Glomerular visceral epithelial cell (primary cell): ENCODE measurements around the gene CFAP61.
"Not testable (repeated sequence)": the region's sequence is repeated elsewhere in the genome, so short reads cannot be mapped to it uniquely, and the experiment has no call there.

Experiments
- DNase-seq: peaks from one replicate; pipeline ENCODE4 v3.0.0-alpha.2; 2016; ENCODE audit errors: extremely low spot score

The CFAP61 gene

DNA sequence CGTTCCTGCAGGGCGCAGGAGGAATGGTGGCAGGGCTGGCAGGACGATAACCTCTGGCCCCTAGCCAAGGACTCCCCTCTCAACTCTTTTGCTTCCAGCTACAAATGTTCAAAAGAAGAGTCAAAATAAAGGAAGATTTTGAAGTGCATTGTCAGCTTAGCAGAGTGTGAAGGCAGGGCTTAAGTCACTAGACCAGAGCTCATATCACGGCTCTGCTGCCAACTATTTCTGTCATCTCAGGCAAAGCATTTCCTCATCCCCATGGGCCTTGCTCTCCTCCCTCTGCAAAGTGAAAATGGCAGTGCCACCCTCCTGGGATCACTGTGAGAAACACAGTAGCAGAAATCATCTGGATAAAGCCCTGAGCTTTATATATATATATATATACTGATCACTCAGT is 36.7 kb downstream of the CFAP61 start:
- DNase-seq = no peak

- DNase-seq = no peak
These were observed 37.6 kb downstream of the CFAP61 start for GRCh38 chr20:20089939-20090338.

DNA sequence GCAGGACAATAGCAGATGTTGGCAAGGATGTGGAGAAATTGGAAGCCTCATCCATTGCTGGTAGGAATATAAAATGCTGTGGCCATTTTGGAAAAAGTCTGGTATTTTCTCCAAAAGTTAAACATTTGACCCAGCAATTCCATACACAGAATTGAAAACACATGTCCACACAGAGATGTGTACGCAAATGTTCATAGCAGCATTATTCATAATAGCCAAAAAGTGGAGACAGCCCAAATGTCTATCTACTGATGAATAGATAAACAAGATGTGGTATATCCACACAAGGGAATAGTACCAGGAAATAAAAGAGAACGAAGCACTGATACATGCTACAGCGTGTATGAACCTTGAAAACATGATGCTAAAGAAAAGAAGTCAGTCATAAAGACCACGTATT is 40.5 kb downstream of the CFAP61 start:
- no peak for DNase-seq

GRCh38 chr20:20094410-20094809 is 42.1 kb downstream of the CFAP61 start:
- no peak for DNase-seq

DNA sequence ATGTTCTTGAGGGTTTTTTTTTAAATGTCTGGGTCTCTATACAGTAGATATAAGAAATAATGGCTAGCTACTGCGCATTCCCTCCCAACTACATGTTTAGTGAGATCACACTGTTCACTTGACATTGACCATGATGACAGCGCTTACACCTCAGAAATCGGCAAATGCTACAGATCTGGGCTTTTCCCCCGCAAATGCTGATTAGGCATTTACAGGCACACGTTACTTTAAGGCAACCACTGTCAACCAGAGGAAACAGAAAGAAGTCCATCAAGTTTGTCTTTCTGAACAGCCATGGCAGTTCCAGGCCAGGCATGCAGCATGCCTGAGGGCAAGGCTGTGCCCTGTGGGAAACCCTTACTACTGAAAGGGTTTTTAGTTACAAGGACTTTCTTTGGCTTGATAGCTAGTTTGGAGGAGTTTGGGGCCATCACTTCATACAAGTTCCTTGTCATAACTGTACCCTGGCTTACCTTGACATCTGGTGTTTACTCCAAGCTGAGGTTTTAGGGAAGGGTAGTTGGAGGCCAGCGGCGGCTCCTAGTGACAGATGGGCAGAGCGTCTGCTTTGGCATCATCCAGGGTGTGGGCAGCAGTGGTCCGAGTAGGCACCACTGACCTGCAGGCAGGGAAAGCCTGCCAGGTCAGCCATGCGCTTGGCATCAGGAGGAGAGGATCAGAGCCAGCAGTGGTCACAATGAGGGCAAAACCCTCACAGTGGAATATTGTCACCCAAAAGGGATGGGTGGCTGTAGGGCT is 43.0 kb downstream of the CFAP61 start:
- no peak for DNase-seq

DNA sequence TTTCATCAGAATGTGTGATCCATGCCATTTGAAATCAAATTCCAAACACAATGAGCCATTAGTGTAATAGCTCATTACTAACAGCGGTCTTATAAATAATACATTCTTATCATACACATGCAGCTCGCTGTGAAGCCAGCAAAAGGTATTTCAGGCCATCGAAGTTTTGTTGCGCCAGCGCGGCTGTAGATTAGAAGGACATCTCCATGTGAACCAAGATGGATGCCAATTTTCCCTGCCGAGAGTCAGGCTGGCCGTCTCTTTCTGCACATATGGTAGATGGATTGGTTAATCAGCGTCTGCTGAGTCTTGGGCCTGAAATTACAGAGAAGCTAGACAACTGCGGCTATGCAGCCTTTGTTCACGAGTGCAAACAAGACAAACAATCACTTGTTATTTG is 44.1 kb downstream of the CFAP61 start:
- no peak for DNase-seq

DNA sequence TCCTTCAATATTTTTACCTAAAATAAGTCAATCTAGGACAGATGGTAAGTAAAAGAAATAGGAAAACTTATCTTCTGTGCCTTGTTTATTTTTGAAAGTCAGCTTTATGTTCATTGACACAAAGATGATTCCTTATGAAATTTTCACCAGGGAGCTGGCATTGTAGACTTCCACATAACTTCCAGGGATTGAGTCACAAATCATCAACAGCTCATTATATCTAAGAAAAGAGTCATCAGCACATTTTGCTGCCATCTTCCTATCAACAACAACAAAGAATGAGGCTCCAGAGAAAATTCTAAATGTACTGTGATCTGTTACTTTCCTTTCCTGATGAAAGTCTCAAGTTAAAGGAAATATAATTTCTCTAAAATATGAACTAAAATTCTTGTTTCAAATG is 48.5 kb downstream of the CFAP61 start:
- no peak for DNase-seq

DNA sequence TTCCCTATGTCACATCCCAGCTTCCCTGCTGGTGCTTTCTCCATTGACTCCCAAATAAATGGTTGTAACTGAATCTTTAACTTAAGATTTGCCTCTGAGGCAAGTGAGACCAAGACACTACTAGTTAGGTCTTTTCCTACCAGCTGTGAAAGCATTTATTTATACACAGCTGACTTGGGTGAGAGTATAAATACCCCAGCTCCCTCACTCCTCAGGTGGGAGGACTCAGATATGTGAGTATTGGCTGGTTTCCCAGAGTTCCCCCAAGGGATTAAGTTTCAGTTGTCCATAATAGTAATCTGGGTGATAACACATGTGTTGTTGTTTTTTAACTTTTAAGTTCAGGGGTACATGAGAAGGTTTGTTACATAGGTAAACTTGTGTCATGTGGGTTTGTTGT is 49.8 kb downstream of the CFAP61 start:
- DNase-seq = no peak

DNA sequence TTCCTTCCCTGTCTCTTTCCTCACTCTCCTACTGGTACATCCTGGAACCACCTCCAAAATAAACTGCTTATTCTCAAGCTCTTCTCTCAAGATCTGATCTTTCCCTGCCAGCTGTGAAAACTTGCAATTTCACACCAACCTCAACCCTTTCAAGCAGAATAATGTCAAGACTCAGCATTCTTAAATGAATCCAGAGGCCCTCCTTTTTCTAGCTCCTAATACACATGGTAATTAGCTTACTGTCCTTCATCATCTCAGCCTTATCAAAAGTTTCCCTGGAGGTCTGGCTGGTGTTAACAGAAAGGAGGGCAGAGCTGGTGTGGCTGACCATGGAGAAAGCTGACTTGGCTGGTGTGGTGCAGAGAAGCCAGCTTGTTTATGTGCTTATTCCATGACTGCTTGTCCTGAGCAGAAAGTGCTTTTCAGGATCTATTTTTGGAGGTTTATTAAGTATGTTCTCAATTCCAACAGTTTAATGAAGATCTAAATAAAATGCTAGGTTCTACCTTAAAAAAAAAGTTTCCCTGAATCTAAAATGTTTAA is 50.5 kb downstream of the CFAP61 start:
- DNase-seq = no peak

DNA sequence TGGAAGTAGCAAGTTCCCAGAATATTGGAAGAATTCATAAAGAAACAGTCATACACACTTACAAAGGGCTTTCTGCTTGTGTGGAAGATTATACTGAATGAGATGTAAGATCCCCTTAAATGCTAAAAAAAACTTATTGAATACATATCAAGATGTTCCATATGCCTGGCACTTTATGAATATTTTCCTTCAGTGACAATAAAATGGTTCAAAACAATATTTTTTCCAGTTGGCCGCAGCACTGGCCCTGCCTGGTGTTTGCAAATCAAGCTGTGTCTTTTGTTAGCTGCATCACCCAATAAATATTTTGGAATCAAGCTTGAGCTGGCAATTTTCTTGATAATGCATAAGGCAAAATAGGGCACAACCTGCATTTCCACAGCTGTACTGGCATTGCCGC is 51.2 kb downstream of the CFAP61 start:
- DNase-seq = no peak

DNA sequence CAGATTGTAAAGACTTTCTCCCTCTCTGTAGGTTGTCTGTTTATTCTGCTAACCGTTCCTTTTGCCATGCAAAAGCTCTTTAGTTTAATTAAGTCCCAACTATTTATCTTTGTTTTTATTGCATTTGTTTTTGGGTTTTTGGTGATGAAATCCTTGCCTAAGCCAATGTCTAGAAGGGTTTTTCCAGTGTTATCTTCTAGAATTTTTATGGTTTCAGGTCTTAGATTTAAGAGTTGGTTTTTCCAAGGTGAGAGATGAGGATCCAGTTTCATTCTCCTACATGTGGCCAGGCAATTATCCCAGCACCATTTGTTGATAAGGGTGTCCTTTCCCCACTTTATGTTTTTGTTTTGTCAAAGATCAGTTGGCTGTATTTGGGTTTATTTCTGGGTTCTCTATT is 70.9 kb downstream of the CFAP61 start:
- DNase-seq = not testable (repeated sequence)

- no peak for DNase-seq
These were observed 78.1 kb downstream of the CFAP61 start for GRCh38 chr20:20130399-20130798.

DNA sequence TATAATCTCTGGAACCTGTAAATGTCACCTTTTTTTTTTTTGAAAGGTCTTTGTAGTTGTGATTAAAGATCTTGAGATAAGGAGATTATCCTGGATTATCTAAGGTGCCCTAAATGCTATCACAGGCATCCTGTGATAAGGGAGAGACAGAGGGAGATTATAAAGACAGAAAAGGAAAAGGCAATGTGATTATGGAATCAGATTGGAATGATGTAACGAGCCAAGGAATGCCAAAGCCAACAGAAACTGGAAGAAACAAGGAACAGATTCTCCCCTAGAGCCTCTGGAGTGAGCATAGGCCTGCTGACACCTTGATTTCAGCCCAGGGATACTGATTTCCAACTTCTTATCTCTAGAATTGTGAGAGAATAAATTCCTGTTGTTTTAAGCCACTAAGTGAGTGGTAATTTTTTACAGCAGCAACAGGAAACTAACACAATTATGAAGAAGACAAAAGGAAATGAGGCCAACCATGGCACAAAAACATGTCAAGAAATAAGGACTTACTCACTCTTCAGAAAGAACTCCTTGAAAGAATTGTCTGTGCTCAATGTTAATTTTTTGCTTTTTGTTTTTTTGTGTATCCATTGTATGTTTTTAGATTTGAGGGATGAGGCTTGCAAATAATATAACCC is 82.7 kb downstream of the CFAP61 start:
- no peak for DNase-seq

- no peak for DNase-seq
These were observed 84.0 kb downstream of the CFAP61 start for GRCh38 chr20:20136313-20136712.

GRCh38 chr20:20137851-20138250 is 85.5 kb downstream of the CFAP61 start:
- DNase-seq = no peak

DNA sequence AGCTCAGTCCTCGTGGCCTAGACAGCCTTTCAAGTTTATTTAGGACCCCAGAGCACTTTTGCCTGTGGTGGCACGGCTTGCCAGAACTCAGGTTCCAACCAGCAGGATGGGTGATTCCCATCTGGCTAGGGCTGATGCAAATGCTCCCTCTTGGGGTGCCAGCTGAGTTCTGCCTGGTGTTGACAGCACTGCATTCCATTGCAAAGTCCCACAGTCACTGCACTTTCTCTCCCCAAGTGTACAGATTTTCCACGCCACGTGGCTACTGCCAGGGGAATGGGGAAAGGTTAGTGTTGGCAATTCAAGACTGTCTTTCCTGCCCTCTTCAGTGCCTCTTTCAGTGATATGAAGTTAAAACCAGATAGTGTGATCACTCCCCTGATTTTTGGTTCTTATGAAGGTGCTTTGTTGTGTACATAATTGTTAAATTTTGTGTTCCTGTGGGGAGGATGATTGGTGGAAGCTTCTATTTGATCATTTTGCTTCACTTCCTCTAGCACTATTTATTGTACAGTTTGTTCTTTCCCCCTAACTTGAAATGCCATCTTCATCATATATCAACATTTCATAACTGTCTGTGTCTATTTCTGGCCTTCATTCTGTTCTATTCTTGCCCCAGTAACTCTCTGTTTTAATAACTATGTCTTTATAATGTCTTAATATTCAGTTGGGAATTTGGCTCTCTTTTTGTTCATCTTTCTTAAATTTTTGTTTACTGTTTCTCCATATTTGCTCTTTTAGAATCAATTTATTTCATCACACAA is 86.2 kb downstream of the CFAP61 start:
- DNase-seq = no peak

- DNase-seq = no peak
These were observed 87.1 kb downstream of the CFAP61 start for GRCh38 chr20:20139403-20139802.

GRCh38 chr20:20143165-20143564 is 90.8 kb downstream of the CFAP61 start:
- DNase-seq = no peak

DNA sequence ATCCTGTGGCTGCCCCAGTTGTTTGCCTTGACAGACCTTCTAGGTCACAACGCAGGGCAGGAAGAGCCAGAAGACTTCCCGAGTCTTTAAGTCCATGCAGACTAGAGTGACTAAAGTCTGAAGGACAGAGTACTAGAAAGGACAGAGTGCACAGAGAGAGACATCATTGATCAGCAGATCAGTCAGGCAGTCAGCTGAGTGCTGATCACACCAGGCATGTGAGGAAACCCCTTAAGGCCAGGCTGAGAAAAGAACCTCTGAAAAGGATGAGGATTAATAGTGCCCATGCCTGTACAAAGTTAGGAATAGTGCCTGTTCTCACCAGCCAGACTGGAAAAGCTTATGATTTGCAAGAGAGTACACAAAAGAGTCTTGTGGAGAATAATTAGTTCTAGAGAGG is 91.3 kb downstream of the CFAP61 start:
- no peak for DNase-seq

DNA sequence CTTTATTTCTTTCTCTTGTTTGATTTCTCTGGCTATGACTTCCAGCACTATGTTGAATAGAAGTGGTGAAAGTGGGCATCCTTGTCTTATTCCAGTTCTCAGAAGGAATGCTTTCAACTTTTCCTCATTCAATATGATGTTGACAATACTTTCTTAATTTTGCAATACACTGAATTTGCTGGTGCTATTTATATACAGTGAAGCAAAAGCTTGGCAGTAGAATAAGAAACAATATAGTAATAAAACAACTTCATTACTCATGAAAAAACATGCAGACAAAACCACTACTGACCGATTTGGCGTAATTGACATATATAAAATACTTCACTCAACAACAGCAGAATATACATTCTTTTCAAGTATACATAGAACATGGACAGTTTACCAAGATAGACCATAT is 96.4 kb downstream of the CFAP61 start:
- DNase-seq = no peak

DNA sequence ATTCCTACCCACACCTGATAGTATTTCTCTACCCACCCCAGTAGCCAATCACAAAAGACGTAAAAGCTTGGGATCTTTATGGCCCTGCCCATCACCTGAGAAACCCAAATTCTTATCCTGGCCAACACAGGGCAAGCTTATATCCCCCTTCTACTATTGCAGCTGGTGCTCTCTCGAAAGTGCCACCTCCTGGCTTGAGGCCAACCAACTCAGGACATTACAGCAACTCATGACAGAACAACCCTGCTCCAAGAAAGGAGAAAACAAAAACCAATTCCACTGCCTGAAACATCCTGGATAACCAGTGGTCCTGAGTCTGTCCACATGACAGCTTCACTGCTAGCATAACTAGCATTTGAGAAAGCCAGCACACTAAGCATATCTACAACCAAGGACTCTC is 97.9 kb downstream of the CFAP61 start:
- DNase-seq = no peak

DNA sequence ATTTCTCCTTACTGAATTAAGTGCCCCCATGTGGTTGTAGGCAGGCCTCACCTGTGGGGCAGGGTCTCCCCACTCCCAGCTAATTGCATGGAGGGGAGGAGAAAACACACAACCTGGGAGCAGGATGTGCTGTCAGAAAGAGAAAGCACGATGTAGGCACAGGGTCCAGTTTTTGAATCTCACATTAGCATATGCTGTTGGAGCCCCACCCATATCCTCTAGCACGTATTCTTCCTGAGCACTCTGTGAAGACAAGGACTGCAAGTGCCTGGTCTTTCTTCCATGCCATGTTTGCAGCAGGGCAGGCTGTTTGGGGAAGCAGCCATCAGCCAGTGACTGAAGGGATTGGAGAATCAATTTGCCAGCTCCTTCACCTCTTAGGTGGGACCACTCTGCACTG is 108.2 kb downstream of the CFAP61 start:
- DNase-seq = no peak

DNA sequence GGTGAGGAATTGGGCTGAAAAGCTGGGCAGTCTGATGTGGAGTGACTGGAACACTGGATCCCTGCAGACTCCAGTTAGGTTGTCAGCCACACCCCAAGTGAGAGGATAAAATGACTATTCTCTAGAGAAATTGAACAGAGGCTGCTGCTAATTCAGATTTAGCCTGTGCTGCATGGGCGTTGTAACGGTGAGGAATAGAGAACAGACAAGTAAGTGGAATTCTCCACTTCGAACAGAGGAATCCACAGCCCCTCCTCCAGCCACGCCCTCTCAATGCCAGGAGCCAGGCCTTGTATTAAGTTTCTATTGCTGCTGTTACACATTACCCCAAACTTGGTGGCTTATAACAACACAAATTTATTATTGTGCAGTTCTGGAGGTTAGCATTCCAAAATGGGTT is 109.3 kb downstream of the CFAP61 start:
- no peak for DNase-seq
